Activated CD8-positive, alpha-beta memory T cell treated with anti-CD3 and anti-CD28 coated beads for 4 hours (primary cell): ENCODE data around the gene KSR1.
"Not testable (repeated sequence)": the region's sequence is repeated elsewhere in the genome, so short reads cannot be mapped to it uniquely, and the experiment has no call there.

Source experiments
- DNase-seq, 2 donors: peaks; one replicate each; pipeline ENCODE4 v3.0.0-alpha.2; 2020; ENCODE audit warnings: low read depth in 2 of 2

KSR1 gene

DNA sequence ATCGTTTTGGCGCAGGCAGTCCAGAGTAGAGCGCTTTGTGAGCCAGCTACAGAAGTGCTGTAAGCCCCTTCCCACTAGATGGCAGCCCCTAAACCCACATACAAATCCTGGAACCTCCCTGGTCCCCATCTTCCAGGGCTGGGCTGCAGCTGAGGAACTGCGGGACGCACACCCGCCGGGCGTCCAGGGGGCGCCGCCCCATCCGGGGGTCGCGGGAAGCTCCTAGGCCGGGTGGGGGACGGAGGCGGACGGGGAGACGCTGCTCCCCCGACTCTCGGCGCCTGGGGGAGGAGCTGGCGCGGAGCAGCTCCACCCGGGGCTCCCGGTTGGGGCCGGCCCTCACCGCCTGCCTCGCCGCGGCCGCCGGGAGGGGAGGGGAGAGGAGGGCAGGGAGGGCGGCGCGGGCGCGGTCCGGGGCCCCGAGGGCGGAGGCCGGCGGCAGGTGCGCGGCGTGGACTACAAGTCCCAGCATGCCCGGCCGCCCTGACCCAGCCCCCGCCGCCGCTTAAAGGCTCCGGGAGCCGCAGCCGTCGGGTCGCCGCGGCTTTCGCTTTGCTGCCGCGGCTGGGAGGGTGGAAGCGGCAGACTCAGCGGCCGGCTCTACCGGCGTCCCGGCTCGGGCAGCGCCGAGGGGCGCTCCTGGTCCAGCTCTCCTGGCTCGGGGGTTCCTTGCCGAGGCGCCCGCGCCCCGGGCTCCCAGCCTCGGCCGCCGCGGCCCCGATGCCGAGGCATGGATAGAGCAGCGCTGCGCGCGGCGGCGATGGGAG is at the start of gene KSR1:
KSR1 (plus strand) TSS at position 535 of the 767 bp plus-strand sequence; CDS start at position 731, 196 bp downstream.
- peak; percentile 57 to 68 for DNase-seq

DNA sequence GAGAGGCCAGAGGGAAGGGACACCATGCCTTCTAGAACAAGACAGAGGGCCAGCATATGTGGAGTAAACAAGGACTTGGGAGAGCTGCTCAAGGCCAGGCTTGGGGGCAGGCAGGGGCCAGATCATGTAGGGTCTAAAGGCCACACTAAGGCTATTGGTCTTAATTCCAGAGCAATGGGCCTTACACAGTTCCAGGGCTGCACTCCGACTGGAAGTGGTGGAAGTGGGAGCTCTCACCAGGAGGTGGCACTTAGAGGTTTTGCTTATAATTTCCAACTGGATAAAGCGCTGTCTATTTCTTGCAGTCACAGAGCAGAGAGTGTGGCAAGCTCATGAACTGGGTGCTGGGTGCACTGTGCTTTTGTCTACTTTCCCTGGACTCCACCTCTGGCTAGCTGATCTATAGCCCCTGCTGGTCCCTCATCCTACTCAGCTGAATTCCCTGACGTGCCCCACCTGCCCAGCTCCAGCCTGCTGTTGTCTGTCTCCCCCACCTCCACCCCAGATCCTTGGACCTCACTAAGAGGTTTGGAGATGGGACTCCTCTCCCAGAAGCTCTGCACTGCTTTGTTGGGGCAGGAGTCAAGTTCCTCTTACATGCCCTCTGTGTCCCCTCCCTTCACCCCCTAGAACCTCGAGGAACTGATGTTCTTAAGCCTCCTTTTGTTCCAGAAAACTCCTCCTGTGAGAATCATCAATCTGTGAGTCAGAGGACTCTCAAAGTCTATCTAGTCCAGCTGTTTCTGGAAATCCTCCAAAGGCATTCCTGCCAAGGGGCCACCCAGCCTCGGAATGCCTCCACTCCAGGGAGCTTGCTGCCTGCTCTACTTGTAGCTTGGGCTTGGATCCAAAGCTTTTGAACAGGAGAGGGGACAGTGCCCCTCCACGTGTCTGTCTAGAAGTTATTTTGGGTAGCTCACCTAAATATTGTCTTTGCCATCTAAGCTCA is 48.1 kb upstream of the KSR1 start:
- DNase-seq: no peak

DNA sequence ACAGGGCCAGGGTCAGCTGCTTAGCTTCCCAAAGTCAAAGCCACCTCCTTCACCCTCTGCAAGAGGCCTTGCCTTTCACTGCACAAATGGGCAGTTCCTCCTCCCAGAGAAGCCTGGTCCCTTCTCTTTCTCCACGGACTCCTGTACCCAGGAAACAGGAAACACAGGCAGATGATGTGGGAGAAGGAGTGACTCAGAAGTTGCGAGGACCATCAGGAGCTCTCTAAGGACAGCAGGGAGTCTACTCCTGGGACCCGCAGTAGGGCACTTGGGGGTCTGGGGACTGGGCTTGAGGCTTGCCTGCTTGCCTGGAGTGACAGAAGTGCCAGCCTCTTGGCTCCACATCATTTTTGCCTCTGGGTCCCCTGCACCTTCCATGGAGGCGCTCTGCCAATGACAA is 47.4 kb upstream of the KSR1 start:
- no peak for DNase-seq

DNA sequence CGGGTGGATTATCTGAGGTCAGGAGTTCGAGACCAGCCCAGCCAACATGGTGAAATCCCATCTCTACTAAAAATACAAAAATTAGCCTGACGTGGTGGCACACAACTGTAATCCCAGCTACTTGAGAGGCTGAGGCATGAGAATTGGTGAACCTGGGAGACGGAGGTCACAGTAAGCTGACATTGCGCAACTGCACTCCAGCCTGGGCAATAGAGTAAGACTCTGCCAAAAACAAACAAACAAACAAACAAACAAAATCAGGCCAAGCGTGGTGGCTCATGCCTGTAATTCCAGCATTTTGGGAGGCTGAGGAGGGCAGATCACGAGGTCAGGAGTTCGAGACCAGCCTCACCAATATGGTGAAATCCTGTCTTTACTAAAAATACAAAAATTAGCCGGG is 44.1 kb upstream of the KSR1 start:
- not testable (repeated sequence) for DNase-seq

DNA sequence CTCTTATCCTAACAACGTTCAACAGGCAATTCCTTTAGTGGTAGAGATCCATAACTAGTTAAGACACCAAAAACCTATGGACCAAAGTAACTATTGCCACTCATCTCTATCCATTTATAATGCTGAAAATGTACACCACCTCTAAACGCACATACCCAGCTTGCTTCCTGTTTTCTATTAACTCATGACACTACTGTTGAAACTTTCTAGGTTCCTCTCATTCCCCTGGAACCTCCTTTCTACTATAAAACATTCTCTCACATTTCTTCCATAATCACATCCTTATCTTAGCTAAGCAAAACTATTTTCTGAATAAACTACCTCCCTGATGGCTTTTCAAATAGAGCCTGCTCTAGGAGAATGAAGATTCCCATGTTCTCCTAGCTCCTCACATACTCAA is 42.9 kb upstream of the KSR1 start:
- no peak for DNase-seq

DNA sequence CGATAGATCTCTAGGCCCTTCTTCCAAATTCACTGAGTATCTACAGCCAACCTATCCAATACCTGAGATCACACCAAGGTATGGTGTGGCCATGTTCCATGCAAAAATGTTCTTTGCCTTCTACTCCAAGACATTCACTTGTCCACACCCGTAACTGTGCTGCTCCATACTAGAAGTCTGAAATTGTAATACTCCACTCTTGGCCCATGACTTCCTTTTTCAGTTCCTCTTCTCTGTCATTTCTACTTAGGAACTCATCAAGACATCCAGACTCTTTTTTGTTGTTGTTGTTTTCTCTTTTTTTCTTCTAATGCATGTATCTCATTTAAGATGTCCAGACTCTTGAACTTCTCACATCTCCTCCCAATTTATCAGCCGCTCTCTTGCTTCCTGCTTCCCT is 42.5 kb upstream of the KSR1 start:
- DNase-seq: no peak

DNA sequence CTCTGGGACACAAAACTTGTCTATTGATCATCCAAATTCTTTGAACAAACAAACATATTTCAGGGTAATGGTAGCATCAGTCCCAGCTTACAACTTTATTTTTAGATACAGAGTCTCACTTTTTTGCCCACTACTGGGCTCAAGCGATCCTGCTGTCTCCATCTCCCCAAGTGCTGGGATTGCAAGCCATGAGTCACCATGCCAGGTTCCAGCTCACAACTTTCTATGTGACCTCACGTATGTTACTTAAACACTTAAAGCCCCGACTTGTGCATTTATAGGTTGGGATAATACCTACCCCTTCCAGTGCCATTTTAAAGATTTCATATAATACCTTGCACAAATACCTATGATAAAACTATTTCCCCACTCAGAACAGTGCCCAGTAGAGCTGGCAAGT is 42.0 kb upstream of the KSR1 start:
- DNase-seq: no peak

DNA sequence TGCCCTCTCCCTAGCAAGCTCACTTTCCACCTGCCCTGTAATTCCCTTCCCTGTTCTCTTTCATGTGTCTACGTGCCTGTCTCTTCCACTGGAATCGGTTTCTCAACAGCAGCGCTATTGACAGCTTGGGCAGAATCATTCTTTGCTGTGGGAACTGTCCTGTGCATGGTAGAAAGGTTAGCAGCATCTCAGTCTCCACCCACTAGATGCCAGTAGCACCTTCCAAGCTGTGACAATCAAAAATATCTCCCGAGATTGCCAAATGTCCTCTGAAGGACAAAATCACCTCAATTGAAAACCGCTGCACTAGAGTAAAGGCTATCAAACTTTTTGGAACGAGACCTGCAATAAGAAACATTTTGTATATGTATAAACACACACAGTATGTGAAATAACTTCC is 41.6 kb upstream of the KSR1 start:
- DNase-seq: no peak

DNA sequence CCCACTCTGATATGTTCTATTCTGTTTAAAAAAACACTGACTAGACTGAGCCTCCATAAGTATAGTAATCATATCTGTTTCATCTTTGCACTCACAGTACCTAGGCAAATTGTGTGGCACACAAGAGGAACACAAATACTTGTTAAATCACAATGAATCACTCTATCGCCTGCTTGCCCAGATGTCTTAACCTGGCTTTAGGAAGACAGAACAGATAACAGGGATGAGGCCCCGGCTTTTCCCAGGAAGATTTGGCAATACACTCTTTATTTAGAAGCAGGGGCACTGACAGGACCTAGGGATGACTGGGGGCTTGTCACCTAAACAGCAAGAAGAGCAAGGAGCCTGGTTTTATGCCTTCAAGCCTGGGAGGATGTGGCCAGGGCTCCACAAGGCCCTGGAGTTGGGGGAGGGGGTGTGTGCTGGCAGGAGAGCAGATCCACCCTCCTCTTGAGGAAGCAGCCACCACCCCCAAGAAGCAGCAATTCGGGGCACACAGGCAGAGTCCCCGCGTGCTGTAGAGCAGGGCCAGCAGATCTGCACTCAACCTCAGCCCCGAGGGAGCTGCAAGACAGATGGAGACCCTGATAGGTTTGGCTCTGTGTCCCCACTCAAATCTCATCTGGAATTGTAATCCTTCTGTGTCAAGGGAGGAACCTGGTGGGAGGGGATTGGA is 41.0 kb upstream of the KSR1 start:
- no peak for DNase-seq

DNA sequence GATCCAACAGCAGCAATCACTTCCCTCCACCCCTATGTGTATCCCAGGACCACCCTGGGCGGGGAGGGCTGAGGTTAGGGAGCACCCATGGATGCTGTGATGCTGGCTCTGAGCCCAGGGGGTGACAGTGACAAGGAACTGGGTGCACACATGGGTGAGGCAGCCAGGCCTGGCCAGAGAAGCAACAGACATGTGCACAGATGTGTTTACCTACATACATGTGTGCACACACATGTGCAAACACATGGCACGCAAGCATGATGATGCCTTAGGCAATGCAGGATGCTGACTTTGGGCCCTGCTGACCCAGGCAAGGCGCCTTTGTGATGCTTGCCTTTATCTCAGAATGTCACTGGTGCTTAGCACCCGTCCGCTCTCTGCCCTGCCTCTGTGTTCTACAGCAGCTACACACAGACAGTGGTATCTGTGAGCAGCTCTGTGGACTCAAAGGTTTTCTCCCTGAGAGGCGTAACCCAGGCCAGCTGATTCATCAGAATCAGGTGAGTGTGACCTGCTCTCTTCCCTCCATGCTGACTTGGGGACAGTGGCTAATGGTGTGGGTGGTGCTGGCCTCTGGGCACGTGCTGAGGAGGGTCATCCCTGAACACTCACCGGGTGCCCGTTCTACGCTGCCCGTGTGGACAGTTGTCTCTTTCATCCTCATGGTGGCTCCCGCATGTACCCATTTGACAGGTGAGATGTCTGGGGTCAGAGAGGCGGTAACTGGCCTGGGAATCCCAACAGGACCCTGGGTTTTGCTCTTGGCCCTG is 38.5 kb upstream of the KSR1 start:
- DNase-seq: no peak

DNA sequence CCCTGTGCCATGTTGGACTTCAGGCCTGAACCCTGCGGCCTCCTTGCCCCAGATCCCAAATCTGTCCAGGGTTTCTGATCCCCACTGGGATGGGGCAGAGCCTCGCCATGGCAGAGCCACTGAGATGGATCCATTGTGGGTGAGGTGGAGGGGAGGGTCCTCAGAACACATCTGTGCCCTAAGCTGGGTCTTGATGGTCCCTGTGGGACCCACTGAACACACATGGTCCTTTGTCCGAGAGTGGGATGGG is 38.0 kb upstream of the KSR1 start:
- DNase-seq: no peak

DNA sequence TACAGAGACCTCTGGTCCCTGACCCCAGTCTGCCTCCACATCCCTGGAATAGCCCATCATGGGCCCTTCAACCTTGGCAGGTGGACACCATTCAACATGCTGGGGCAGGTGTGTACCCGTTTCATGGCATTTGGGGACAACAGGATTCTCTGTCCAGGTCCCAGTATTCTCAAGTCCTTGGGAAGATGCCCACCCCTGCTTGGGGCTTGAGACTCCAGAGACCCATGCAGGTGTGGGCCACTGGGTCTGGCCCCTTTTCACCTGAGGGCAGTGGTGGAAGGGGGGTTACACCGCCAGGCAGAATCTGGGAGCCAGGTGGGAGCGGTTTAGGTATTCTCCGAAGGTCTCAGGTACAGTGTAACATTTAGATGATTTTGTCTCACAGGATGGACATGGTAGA is 37.1 kb upstream of the KSR1 start:
- DNase-seq: no peak

DNA sequence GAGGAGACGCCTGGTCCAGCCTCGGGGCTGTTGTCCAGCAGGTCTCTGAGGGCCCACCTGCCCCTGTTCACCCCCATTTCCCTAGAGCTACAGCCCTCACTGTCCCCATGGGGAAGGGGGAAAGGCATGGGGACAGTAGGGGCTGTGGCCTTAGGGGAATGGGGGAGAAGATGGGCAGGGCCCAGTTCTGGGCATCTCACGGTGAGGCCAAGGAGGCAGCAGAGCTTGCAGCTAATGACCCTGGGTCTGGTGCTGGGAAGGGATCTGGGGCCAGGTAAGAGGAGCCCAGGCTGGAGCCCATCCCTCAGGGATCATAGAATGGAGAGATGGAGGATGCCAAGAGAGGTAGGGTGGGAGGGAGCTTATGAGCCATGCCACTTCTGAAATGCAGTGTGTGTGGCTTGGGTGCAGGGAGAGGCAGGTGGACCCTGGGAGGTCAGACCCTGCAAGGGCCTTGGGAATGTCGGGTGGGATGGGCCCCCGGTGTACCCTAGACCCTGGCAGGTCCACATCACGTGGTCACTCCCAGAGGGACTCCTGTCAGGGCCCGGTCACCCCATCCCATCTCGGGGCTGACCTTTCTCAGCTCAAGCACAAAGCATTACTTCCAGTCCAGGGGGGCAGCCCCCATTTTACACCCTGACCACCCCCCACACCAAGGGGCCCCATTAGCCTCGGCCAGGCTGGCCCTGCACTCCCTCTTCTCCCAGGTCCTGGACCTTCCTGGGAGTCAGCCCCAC is 35.9 kb upstream of the KSR1 start:
- DNase-seq: no peak

DNA sequence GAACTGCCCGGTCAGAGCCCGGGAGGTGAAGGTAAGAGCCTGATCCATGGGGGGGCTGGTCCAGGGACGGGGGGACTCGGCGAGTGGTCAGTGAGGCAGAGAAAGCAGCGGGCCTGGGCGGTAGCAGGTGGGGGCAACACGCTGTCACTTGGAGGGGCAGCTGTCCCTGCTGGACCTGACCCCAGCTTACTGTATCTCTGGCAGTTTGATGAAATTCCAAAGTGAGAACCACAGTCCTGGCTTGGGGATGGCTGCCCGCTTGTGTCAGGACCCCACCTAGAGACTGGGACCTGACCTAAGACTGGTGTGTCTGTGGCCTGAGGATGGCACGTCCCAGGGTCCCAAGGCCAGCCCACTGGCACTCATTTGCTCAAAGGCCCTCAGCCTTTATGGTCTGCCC is 35.1 kb upstream of the KSR1 start:
- DNase-seq: no peak

DNA sequence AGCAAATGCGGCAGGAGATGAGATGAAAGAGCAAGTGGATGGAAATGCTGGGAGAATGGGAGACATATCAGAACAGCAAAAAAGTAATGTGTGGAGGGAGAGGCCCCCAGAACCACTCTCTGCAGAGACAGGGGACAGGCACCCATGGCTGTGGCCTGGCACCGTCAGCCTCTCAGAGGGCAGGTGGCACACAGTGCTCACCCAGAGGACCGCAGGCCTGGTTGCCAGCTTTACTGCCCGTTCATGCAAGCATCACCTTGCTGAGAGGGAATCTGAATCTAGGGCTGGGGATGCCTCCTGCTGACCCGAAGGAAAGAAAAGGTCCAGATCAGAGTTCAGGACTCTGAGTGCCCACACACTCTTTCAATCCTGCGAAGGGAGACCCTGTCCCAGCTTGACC is 34.6 kb upstream of the KSR1 start:
- DNase-seq: not testable (repeated sequence)

DNA sequence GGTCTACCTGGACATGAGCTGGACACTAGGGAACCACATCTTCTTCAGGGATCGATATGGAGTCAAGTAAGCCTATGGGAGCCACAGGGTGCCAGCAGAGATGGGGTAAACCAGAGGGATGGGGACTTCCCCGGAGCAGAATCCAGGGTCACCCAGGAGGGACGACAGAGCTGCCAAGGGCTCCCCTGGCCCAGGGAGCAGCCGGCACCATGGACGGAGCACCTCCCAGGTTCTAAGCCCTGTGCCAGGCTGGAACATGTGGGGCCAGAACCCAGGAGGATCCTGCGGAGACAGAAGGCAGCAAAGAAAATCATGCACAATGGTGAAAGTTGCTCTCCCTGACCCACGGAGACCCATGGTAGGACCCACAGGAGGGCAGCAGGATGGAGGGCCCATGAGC is 33.6 kb upstream of the KSR1 start:
- no peak for DNase-seq

DNA sequence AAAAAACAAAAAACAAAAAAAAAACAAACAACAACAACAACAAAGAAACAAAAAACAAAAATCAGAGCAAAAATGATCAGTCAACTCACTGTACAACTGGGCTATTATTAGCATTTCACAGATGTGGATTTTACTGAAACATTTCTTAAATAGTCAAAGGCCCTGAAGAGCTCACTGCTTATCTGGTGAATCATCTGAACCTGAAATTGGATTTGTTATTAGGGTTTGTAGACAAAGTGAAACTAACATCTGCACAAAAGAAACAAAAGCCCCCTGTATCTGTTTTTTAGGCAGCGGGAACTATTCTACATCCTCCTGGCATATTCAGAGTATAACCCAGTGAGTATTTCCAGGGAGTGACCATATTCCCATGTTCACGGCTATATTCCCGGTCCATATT is 32.6 kb upstream of the KSR1 start:
- no peak for DNase-seq

DNA sequence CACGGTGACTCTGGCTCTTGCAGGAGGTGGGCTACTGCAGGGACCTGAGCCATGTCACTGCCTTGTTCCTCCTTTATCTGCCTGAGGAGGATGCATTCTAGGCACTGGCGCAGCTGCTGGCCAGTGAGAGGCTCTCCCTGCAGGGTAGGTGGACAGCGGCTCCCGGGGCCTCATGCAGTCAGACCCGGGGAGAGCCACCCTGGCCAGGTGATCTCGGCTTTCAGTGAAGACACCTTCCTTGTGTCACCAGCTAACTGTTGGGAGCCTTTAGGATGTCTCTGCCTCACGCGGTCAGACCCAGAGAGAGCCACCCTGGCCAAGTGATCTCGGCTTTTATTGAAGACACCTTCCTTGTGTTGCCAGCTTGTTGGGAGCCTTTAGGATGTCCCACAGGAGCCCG is 31.7 kb upstream of the KSR1 start:
- DNase-seq: no peak

DNA sequence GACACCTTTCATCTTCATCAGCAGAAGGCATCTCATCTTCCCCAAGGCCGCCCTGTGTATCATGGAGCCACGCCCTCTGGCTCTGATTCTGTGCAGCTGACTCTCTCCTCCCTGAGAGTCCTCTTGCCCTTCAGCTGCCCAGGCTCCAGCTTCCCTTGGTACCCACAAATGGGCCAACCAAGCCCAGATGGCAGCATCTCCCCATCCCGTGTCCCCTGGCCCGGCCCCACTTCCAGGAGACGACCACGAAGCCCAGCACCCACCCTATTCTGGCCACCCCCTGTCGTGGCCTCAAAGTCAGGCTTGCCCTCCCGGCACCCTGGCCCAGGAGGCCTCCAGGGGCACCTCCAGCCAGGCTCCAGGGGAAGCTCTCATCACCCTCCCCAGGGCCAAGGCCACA is 31.3 kb upstream of the KSR1 start:
- no peak for DNase-seq

DNA sequence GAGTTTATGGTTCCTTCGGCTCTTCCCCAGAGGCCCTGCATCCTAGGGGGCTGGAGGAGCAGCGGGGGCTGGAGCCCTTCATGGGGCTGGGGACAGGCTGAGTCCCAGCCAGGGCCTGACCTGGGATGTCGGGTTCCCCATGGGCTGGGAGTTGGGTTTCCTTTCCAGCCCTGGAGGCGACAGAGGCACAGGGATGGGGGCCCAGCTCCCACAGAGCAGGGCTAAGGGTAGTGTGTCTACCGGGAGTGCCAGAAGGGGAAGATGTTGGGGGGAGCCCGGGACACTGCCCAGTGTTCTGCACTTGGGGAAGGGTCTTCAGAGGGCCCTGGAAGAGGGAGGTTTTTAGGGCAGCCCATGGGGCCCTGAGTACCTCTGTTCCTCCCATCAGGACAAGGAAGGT is 30.7 kb upstream of the KSR1 start:
- not testable (repeated sequence) for DNase-seq

DNA sequence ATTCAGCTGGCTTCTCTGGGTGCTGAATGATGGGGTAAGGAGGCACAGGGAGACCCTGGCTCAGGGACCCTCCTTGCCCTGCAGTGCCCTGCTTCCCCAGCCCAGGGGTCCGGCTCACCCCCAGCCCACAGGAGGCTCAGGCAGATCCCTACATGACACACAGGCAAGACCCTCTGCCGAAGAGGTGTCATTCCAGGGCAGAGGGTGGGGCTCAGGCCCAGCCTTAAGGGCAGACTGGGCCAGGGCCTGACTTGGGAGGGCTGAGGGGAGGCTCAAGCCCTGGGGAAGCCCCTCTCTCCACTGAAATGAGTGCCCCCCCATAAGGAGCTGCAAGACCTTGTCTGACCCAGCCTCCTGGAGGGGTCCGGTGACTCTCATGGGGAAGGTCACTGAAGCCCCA is 30.3 kb upstream of the KSR1 start:
- DNase-seq: no peak
